GM18861 (cell line): ENCODE measurements around the gene AKT2.

Experiments used
- ATAC-seq: cut with Tn5 transposase; IDR thresholded peaks from one replicate; pipeline ENCODE4 v1.9.1; 2021; ENCODE audit not compliant: unreplicated experiment

AKT2 gene

GRCh38 chr19:40255619-40256166 lies 29.5 kb downstream of the AKT2 start:
- no peak for ATAC-seq

DNA sequence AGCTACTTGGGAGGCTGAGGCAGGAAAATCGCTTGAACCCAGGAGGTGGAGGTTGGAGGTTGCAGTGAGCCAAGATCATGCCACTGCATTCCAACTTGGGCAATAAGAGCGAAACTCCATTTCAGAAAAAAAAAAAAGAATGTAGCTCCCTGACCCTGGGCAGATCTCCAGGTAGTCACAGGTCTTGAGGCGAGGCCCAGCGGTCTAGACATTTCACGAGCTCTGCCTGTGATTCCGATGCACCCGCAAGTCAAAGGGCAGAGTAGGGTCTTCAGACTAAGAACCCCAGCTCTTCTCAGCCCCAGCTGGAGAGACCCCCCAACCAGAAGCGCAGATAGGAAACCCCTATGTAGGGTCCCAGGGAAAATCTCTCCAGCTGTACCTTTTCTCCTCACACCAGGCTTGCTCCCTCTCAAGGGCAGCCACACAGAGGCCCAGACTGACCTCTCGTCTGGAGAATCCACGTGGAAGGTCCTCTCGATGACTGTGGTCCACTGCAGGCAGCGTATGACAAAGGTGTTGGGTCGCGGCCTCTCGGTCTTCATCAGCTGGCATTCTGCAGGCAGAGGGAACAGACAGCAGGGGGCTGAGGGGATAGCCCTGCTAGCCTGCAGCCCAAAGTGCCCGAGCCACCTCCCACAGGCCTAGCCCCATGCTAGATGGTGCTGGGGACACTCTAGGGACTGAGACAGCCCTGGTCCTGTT lies 30.3 kb downstream of the AKT2 start:
- no peak for ATAC-seq

DNA sequence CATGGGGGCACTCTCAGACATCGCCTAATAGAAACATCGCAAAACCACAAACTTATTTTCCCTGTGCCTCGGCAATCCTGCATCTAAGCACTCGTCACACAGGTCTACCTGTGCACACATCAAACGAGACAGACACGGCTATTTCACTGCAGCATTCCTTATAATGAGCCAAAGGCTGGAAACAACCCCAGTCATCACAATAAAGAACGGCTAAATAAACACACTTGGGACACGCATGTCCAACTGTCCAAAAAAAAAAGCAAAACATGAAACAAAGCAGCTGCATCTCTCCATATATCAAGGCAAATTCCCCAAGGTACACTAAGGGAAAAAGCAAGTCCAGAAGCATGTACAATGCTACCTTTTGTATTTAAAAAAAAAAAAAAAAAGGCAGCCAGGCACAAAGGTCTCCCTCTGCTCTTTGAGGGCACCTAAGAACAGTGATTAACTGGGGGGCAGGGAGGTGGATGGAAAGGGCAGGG lies 31.5 kb downstream of the AKT2 start:
- ATAC-seq: no peak

DNA sequence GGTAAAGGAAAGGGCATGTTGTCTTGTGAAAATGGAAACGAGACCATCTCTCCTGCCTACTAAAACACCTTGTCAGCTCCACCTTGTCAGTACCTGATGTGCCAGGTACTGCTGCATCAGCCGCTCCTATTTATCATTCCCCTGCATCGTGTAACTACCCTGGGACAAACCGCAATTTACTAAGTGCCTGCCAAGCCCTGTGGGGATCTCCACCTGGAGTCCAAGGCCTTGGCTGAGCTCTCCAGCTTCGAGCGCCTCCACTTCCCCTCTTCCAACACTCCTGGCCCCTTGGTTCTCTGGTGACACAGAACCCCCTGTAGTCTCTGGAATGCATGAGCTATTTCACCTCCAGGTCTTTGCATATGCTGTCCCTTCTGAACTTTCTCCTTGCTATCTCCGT lies 32.8 kb downstream of the AKT2 start:
- no peak for ATAC-seq

- no peak for ATAC-seq
These were observed 33.2 kb downstream of the AKT2 start for GRCh38 chr19:40251991-40252390.

GRCh38 chr19:40251244-40251643 lies 33.9 kb downstream of the AKT2 start:
- no peak for ATAC-seq

DNA sequence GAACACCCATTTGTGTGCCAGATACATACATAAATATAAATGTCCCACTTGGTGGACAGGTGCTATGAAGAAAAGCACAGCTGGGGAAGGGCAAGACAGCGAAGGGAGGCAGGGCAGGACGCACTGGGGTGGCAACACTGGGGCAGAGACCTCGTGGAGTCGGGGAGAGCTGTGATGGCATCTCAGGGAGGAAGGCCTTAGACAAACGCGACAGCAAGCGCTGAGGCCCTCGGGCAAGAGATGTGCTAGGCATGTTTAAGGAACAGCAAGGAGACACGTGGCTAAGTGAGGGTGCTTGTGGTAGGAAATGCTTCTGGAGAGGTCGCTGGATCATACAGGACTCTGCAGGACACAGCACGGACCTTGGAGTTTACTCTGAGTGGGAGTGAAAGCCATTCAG lies 35.4 kb downstream of the AKT2 start:
- ATAC-seq: no peak

DNA sequence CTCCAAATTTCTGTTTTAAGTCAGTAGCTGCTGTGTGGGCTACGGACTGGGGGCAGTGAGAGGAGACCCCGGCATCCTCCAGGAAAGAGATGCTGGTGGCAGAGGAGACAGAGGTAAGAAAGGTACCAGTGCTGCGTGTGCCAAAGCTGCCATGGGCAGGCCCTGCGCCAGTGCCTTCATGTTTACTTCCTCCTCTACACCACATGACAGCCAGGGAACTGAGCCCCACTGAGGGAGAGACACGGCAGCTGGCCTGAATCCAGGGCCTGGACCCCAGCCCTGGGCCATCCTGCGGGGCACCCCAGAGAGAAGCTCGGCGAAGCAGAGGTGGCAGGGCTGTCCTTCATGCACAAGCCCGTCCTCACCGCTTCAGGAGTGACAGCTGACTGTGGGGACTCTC lies 35.9 kb downstream of the AKT2 start:
- ATAC-seq: no peak

- no peak for ATAC-seq
These were observed 37.3 kb downstream of the AKT2 start for GRCh38 chr19:40247735-40248262.

- ATAC-seq: no peak
These were observed 38.0 kb downstream of the AKT2 start for GRCh38 chr19:40247178-40247577.

GRCh38 chr19:40246292-40247073 lies 38.7 kb downstream of the AKT2 start:
- no peak for ATAC-seq

DNA sequence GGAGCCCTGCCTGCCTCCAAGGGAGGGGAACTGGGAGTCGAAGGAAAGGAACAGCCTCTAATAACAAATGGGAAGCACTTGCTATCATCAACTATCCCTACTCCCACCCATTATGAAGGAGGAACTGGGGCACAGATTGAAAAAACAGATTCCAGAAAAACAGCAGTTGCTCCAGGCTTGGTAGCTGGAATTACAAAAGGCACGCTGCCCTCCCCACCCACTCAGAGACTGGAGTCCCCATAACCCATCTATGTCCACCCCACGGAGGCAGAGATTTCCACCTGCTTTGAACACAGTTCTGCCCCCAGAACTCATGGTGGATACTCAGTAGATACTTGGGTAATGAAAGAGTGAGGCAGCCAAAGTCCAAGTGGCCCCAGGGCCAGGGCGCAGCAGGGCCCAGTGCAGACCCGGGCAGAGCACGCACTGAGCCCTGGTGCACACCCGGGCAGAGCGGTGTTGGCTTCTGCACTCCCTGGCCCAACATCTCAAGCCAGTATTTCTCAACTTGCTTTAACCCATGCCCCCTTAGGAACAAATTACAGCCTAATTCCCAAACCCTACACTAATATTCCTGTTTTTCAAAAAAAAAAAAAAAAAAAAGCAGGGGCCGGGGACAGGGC lies 39.5 kb downstream of the AKT2 start:
- no peak for ATAC-seq

DNA sequence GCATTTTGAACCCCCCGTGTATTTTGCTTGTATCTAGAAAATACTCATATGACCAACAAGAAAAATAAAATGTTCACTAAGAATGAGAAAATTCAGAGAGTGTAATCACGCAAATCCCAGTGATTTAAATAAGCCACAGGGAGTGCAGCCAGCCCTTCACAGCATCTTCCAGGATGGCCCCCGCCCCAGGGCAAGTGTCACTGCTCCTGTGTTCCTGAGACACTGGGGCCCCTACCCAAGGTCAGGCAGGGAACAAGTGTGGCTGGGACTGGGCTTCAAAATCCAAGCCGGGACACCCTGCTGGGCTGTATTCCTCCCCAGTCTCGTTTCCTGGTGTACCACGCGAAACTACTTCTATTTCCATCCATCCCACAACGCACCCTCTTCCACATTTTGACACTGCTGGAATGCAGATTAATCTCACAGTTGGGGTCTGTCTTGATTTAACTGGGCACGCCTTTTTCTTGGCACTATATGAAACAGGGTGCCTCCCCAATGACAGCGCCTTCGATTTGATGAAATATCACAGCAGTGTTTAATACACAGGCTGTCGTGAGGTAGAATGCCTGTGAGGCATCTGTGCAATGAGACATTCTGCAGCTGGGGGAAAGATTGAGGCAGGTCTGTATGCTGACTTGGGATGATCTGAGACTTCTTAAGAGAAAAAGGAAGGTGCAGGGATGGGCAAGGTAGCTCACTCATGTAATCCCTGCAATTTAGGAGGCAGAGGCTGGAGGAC lies 40.4 kb downstream of the AKT2 start:
- ATAC-seq: no peak

DNA sequence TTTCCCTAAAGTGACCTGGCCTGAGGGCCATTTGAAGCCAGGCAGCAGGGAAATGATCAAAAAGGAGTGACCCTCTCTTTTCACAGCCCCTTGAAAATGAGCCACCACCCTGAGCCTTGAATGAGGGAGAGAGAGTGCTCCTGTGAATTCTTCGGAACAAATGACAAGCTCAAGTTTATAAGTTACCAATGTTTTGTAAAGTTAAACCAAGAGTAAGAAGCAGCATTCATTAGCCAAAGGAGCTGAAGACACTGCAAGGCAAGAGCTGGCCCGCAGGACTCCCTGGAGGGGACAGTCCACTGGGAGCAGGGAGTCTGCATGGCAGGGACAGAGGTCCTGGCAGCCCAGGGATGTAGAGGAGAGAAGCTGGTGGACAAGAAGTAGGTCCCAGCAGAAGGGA lies 42.0 kb downstream of the AKT2 start:
- ATAC-seq: no peak

- ATAC-seq: no peak
These were observed 42.7 kb downstream of the AKT2 start for GRCh38 chr19:40242480-40242879.

DNA sequence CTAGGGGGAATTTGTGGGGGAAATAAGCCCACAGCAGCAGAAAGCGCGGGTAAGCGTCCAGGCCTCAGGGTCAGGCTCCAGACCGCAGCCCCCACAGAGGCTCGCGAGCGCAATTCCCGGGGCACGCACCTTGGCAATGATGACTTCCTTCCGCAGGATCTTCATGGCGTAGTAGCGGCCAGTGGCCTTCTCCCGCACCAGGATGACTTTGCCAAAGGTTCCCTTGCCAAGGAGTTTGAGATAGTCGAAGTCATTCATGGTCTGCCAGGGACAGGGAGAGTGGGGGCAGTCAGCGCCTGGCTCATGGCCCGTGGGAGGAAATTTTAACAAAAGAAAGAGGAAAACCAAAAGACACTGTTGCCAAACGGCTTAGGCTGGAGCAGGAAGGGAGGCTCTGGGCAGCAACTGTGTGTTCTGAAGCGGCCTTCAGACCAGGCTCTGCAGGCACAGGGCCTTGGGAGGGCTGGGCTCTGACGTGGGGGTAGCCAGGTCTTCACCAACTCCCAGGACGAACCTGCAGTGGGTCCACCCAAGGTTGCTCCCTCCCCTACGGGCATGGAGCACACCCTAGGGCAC lies 43.2 kb downstream of the AKT2 start:
- no peak for ATAC-seq

DNA sequence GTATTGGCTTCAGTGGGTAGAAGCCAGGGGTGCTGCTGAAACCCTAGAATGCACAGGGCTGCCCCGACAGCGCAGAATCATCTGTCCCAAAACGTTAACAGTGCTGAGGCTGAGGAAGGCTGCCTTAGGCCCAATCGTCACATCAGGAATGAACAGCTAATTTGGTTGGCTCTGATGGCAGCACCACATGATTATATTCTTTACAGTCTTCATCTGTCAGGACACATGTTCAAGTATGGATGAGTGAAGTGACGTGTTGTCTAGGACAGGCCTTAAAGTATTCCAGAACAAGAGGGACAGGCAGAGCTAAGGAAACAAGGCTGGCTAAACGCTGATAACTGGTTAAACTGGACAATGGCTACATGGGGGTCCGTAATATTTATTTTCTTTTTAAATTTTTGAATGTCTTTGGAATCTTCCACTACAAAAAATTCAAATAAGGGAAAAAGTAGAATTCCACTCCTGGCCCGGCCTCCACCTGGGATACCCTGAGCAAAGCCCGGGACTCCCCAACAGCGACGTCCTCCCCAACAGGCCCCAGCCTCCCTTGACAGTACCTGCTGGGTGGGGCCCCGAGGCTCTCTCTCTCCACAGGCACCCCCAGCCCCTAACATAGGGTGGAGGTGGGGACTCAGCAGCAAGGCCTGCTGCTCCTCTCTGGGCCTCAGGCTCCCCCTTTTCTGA lies 43.9 kb downstream of the AKT2 start:
- ATAC-seq: no peak

DNA sequence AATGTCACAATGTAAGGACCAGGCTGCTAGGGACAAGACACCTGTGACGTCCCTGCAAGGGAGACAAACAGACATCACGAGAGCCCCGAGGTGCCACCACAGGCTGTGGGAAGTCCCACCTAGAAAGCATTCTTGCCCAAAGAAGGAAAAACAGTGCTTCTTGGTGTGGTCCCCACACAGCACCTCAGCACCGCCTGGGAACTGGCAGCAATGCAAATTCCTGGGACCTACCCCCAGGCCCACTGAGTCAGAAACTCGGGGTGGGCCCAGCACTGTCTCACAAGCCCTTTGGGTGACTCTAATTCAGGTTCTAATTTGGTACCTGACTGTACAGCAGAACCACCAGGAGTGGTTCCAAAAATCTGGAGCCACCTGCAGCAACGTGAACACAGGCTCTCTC lies 44.8 kb downstream of the AKT2 start:
- ATAC-seq: no peak

GRCh38 chr19:40239415-40240226 lies 45.5 kb downstream of the AKT2 start:
- no peak for ATAC-seq
